Glutamatergic neuron (in vitro differentiated cells): ENCODE data around the gene ARID3C. TPM values are rescaled to one million over a fixed set of nuclear protein-coding genes. Genes with fewer than 3 reads are reported as not detected.

ENCODE experiments used
- DNase-seq: peaks from one replicate; pipeline ENCODE4 v3.0.0; 2022
- H3K27ac Mint-ChIP-seq: one replicate; pipeline ENCODE4 v1.8.0; 2020; ENCODE audit warnings: mild to moderate bottlenecking, mixed read lengths, inconsistent platforms; ENCODE audit not compliant: unreplicated experiment
- H3K27me3 Mint-ChIP-seq: one replicate; pipeline ENCODE4 v1.8.0; 2020; ENCODE audit warnings: mild to moderate bottlenecking, moderate library complexity, mixed read lengths, inconsistent platforms; ENCODE audit not compliant: unreplicated experiment
- H3K36me3 Mint-ChIP-seq: one replicate; pipeline ENCODE4 v1.8.0; 2020; ENCODE audit warnings: mild to moderate bottlenecking, mixed read lengths, inconsistent platforms; ENCODE audit not compliant: unreplicated experiment
- H3K4me1 Mint-ChIP-seq: one replicate; pipeline ENCODE4 v1.8.0; 2020; ENCODE audit warnings: mild to moderate bottlenecking, low read depth, mixed read lengths, inconsistent platforms; ENCODE audit not compliant: unreplicated experiment
- H3K4me3 Mint-ChIP-seq: one replicate; pipeline ENCODE4 v1.8.0; 2020; ENCODE audit warnings: mild to moderate bottlenecking, mixed read lengths, inconsistent platforms; ENCODE audit not compliant: unreplicated experiment
- H3K9me3 Mint-ChIP-seq: one replicate; pipeline ENCODE4 v1.8.0; 2020; ENCODE audit warnings: mild to moderate bottlenecking, moderate library complexity, mixed read lengths, inconsistent platforms; ENCODE audit not compliant: unreplicated experiment
- CTCF ChIP-seq: fragments of 200-600 bp; sonication (generic); IDR thresholded peaks from one replicate; pipeline ENCODE4 v1.5.0; 2021; ENCODE audit not compliant: partially characterized antibody, unreplicated experiment
- total RNA-seq: library from RNA; stranded (reverse); fragmentation: NEBNext Ultra II Directional; extraction: Animal tissue kit (Norgen Biotek cat#: 25700); gene quantifications from one replicate; pipeline ENCODE4 v1.2.1, GENCODE V29; 2021; ENCODE audit not compliant: unreplicated experiment

Gene ARID3C
- total RNA-seq, 1 donor from 2014 or later, result not detected

DNA sequence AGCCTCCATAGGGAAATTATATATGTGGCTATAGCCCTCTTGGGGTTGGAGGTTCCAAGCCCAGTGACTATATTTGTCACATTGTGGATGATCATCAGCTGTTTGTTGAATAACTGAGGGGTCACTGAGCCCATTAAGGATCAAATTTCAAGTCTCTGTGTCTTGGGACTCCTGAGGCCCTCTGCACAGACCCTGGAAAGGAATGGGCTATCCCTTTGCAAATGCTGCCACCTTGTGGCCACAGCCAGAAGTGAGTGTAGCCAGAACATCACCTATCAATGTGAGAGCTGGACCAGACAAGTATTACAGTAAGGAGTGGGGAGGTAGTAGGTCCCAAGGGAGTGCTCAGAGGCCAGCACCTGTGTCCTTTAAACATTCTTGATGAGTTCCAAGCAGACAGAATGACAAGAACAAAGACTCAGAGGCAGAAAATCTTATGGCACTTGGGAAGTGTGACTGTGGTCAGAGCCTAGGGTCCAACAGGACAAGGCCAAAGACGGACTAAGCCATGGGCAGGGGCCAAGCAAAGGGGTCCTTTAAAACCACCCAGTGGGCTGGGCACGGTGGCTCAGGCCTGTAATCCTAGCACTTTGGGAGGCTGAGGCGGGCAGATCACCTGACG lies 25.1 kb downstream of the ARID3C start:
- Mint-ChIP-seq H3K27ac (peak overlapping the region; percentile 4), H3K4me3 (no peak overlapping the region), H3K27me3 (peaks cover 13% of the 10 kb centered on the region), H3K4me1 (peaks cover 18% of the 10 kb centered on the region), H3K36me3 (no peaks in the 10 kb centered on the region), H3K9me3 (no peaks in the 10 kb centered on the region)
- DNase-seq, result peak; percentile 96
- peak; percentile 95 for TF ChIP-seq CTCF

DNA sequence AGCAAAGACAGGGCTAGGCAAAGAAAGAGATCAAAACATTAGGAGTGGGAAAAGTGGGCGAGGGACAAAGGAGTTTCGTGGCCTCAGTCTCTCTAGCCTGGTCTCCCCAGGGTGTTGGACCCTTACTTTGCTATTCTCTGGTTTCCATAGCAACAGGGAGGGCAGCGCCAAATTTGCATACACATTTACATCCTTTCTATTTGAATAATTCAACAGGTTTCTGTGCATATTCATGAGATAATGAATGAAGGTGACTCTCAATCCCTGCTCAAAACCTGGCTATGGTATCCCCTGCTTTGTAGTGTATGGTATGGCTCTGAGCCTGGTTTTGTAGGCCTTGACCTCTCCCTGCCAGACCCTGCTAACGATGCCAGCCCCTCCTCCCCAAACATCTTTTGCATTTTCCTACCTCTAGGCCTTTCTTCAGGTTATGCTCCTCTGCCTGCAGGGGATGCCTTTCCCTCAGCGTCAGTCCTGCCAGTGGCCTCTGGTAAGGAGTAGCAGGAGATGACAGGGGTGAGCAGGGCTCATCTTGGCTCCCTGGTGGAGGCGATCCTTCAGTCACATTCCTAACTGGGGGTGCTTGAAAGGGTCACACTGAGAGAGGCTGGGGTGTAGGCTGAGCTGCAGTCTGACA lies 26.8 kb downstream of the ARID3C start:
- Mint-ChIP-seq H3K4me3 (no peak overlapping the region), H3K36me3 (no peaks in the 10 kb centered on the region), H3K27me3 (peaks cover 15% of the 10 kb centered on the region), H3K4me1 (peaks cover 18% of the 10 kb centered on the region), H3K9me3 (peaks cover 2% of the 10 kb centered on the region), H3K27ac (peak overlapping the region; percentile 21)
- no peak for TF ChIP-seq CTCF
- no peak for DNase-seq

- Mint-ChIP-seq H3K4me1 (peaks cover 18% of the 10 kb centered on the region), H3K27me3 (peaks cover 17% of the 10 kb centered on the region), H3K36me3 (no peaks in the 10 kb centered on the region), H3K9me3 (peaks cover 2% of the 10 kb centered on the region), H3K4me3 (no peak overlapping the region), H3K27ac (no peak overlapping the region)
- no peak for DNase-seq
- no peak for TF ChIP-seq CTCF
Measured at GRCh38 chr9:34600908-34601307, 28.0 kb downstream of the ARID3C start.

- Mint-ChIP-seq H3K36me3 (no peaks in the 10 kb centered on the region), H3K27ac (no peak overlapping the region), H3K4me3 (no peak overlapping the region), H3K27me3 (peaks cover 13% of the 10 kb centered on the region), H3K4me1 (peaks cover 18% of the 10 kb centered on the region), H3K9me3 (peaks cover 2% of the 10 kb centered on the region)
- no peak for DNase-seq
- TF ChIP-seq CTCF, result no peak
Measured at GRCh38 chr9:34599546-34599945, 29.3 kb downstream of the ARID3C start.

DNA sequence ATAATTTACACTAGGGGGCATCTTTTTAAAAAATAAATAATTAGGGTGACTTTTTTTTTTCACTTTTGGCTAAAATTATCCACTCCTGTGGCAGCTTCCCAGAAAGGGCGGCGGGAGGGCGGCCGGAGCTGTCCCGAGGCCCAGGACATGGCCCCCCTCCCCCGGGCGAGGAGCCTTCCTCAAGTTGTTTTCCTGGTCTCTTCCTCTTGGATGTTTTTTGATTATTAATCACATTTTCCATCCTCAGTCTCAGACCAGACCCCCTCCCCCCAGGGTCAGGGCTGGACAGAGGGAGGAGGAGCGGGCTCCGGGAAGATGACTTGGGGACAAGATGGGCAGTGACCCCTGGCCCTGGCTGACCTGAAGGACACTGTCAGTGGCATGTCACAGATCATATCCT lies 34.7 kb downstream of the ARID3C start:
- H3K27me3 Mint-ChIP-seq, result peaks cover 22% of the 10 kb centered on the region
- peaks cover 7% of the 10 kb centered on the region for H3K9me3 Mint-ChIP-seq
- no peaks in the 10 kb centered on the region for H3K36me3 Mint-ChIP-seq
- no peak overlapping the region for H3K27ac Mint-ChIP-seq
- TF ChIP-seq CTCF, result no peak
- DNase-seq, result no peak
- H3K4me3 Mint-ChIP-seq, result no peak overlapping the region
- H3K4me1 Mint-ChIP-seq, result peaks cover 17% of the 10 kb centered on the region
